ENCODE measurements around the gene PPP2R5C.

DNA sequence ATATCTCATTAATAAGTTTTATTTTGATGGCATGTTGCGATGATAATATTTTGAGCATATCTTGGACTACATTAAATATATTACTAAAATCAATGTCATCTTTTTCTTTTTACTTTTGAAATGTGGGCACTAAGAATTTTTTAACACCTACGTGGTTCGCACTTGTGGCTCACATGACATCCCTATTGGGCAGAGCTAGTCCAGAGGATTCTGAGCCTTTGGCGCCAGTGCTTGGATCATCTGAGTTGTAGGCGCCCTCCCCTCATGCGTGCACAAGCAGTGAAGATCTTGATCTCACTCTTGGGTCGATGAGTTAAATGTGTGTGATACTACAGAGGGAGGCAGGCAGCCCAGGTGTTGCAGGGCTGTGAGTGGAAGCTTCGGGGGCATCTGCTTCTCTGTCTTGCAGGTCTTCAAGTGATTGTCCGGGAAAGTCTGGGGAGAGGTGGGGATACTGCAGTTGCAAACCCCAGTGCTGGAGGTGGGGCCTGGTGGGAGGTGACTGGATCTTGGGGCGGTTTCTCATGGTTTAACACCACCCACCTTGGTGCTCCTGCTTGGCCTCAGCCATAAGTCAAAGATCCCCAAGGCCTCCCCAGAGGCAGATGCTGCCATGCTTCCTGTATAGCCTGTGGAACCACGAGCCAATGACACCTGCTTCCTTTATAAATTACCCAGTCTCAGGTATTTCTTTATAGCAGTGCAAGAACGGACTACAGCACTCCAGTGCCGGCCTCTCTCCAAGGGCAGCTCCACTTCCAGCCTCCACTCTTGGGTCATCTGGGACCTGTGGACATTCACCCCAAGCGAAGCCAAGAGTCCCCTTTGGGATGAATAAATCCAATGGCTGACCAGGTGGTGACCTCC, 46.1 kb upstream of the PPP2R5C start:
- TF ChIP-seq, protein P1, sequence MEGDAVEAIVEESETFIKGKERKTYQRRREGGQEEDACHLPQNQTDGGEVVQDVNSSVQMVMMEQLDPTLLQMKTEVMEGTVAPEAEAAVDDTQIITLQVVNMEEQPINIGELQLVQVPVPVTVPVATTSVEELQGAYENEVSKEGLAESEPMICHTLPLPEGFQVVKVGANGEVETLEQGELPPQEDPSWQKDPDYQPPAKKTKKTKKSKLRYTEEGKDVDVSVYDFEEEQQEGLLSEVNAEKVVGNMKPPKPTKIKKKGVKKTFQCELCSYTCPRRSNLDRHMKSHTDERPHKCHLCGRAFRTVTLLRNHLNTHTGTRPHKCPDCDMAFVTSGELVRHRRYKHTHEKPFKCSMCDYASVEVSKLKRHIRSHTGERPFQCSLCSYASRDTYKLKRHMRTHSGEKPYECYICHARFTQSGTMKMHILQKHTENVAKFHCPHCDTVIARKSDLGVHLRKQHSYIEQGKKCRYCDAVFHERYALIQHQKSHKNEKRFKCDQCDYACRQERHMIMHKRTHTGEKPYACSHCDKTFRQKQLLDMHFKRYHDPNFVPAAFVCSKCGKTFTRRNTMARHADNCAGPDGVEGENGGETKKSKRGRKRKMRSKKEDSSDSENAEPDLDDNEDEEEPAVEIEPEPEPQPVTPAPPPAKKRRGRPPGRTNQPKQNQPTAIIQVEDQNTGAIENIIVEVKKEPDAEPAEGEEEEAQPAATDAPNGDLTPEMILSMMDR (IDR thresholded peaks at IDR 0.05) = no peak
- TF ChIP-seq POLR2A (IDR thresholded peaks at IDR 0.05) = no peak

Data from testis (tissue), 2 donors.